ENCODE data around the gene TBC1D20. TPM values are rescaled to one million over a fixed set of nuclear protein-coding genes. Genes with fewer than 3 reads are reported as not detected.

Gene TBC1D20
- total RNA-seq, 1 donor: 64.8 TPM

GRCh38 chr20:402496-402885 is 59.8 kb downstream of the TBC1D20 start:
- Histone ChIP-seq H3K79me2 (ENCODE audit: insufficient read depth, low read length) (no peaks in the 10 kb centered on the region), H3K4me1 (ENCODE audit: insufficient read depth, low read length) (peaks cover 6% of the 10 kb centered on the region), H3K9me3 (ENCODE audit: low read depth, low read length) (no peaks in the 10 kb centered on the region), H4K20me1 (ENCODE audit: insufficient read depth, low read length) (no peaks in the 10 kb centered on the region), H3K4me3 (ENCODE audit: insufficient read depth, low read length) (no peak overlapping the region), H3K27ac (ENCODE audit: low read depth, low read length) (no peak overlapping the region), H3K27me3 (ENCODE audit: insufficient read depth, low read length) (no peaks in the 10 kb centered on the region), H2AFZ (ENCODE audit: low read length) (no peak overlapping the region), H3K4me2 (ENCODE audit: insufficient read depth, low read length) (no peak overlapping the region), H3K36me3 (ENCODE audit: insufficient read depth, low read length) (no peaks in the 10 kb centered on the region)
- DNase-seq (ENCODE audit: insufficient read length, low spot score, missing footprints): no peak
- no peak for TF ChIP-seq CTCF (IDR thresholded peaks at IDR 0.05; ENCODE audit: extremely low read depth, low read depth, low read length)

GRCh38 chr20:401682-402495 is 60.4 kb downstream of the TBC1D20 start:
- Histone ChIP-seq H3K27me3 (ENCODE audit: insufficient read depth, low read length) (no peaks in the 10 kb centered on the region), H3K9me3 (ENCODE audit: low read depth, low read length) (no peaks in the 10 kb centered on the region), H2AFZ (ENCODE audit: low read length) (no peak overlapping the region), H4K20me1 (ENCODE audit: insufficient read depth, low read length) (no peaks in the 10 kb centered on the region), H3K4me3 (ENCODE audit: insufficient read depth, low read length) (no peak overlapping the region), H3K27ac (ENCODE audit: low read depth, low read length) (no peak overlapping the region), H3K79me2 (ENCODE audit: insufficient read depth, low read length) (no peaks in the 10 kb centered on the region), H3K36me3 (ENCODE audit: insufficient read depth, low read length) (no peaks in the 10 kb centered on the region), H3K4me2 (ENCODE audit: insufficient read depth, low read length) (no peak overlapping the region), H3K4me1 (ENCODE audit: insufficient read depth, low read length) (peaks cover under 1% of the 10 kb centered on the region)
- DNase-seq (ENCODE audit: insufficient read length, low spot score, missing footprints): no peak
- no peak for TF ChIP-seq CTCF (IDR thresholded peaks at IDR 0.05; ENCODE audit: extremely low read depth, low read depth, low read length)

- Histone ChIP-seq H3K79me2 (ENCODE audit: insufficient read depth, low read length) (no peaks in the 10 kb centered on the region), H3K4me3 (ENCODE audit: insufficient read depth, low read length) (no peak overlapping the region), H3K27ac (ENCODE audit: low read depth, low read length) (no peak overlapping the region), H3K36me3 (ENCODE audit: insufficient read depth, low read length) (no peaks in the 10 kb centered on the region), H3K27me3 (ENCODE audit: insufficient read depth, low read length) (no peaks in the 10 kb centered on the region), H2AFZ (ENCODE audit: low read length) (peak overlapping the region; percentile 62), H3K4me2 (ENCODE audit: insufficient read depth, low read length) (no peak overlapping the region), H3K9me3 (ENCODE audit: low read depth, low read length) (no peaks in the 10 kb centered on the region), H4K20me1 (ENCODE audit: insufficient read depth, low read length) (no peaks in the 10 kb centered on the region), H3K4me1 (ENCODE audit: insufficient read depth, low read length) (no peaks in the 10 kb centered on the region)
- DNase-seq (ENCODE audit: insufficient read length, low spot score, missing footprints): peak; percentile 91
- TF ChIP-seq CTCF (IDR thresholded peaks at IDR 0.05; ENCODE audit: extremely low read depth, low read depth, low read length): no peak
Observed at GRCh38 chr20:400454-401275, 61.7 kb downstream of the TBC1D20 start.

GRCh38 chr20:400128-400453 is 62.2 kb downstream of the TBC1D20 start:
- Histone ChIP-seq H3K4me1 (ENCODE audit: insufficient read depth, low read length) (no peaks in the 10 kb centered on the region), H3K4me3 (ENCODE audit: insufficient read depth, low read length) (no peak overlapping the region), H4K20me1 (ENCODE audit: insufficient read depth, low read length) (no peaks in the 10 kb centered on the region), H3K27ac (ENCODE audit: low read depth, low read length) (no peak overlapping the region), H3K27me3 (ENCODE audit: insufficient read depth, low read length) (no peaks in the 10 kb centered on the region), H2AFZ (ENCODE audit: low read length) (no peak overlapping the region), H3K36me3 (ENCODE audit: insufficient read depth, low read length) (no peaks in the 10 kb centered on the region), H3K9me3 (ENCODE audit: low read depth, low read length) (no peaks in the 10 kb centered on the region), H3K4me2 (ENCODE audit: insufficient read depth, low read length) (no peak overlapping the region), H3K79me2 (ENCODE audit: insufficient read depth, low read length) (no peaks in the 10 kb centered on the region)
- no peak for DNase-seq (ENCODE audit: insufficient read length, low spot score, missing footprints)
- TF ChIP-seq CTCF (IDR thresholded peaks at IDR 0.05; ENCODE audit: extremely low read depth, low read depth, low read length): no peak
